Dermis blood vessel endothelial cell (primary cell): ENCODE results near the gene GSTA4. TPM values are rescaled to one million over a fixed set of nuclear protein-coding genes. Genes with fewer than 3 reads are reported as not detected.
"Not testable (repeated sequence)": the region's sequence is repeated elsewhere in the genome, so short reads cannot be mapped to it uniquely, and the experiment has no call there.

Experiments used
- DNase-seq: peaks from one replicate; pipeline ENCODE4 v3.0.0; 2010
- total RNA-seq: library from RNA; depleted of rRNA; stranded (reverse); fragments of >200 nt; gene quantifications from 2 replicates; pipeline ENCODE4 v1.2.3, GENCODE V29; 2014

The GSTA4 gene
- total RNA-seq, 1 donor from 2014 or later = 17.7 TPM

DNA sequence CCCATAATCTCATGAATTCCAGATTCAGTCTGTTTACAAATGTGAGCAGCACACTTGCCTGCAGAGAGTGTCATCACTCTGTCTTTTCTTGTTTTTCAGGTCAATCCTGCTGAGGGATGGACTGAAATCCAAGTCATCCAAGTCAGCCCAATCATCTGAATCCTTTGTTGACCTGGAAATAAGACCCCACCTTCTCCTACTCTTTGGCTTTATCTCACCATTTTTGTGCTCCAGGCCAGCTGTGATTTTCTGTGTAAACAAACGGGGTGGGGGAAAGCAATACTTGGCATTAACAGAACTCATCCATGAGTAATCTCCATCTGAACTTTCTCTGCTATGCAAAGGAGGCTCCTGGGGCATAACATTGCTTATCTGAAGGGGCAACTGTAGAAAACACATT lies 16.9 kb upstream of the GSTA4 start:
- no peak for DNase-seq

DNA sequence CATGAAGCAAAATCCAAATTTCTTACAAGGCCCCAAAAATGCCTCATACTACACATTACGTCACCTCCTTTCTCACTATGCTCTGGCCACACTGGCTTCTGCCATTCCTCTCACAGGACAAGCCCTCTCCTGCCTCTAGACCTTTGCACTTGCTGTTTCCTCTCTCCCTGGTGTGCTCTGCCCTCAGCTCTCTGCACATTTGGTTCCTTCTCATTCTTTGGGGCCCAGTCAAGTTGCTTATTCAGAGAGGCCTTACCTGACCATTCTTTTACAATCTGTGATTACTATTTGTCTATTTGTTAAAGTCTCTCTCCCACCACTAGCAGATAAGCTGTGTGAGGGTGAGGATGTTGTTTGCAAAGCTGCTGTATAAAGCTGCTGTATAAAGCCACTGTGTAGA lies 15.4 kb upstream of the GSTA4 start:
- no peak for DNase-seq

DNA sequence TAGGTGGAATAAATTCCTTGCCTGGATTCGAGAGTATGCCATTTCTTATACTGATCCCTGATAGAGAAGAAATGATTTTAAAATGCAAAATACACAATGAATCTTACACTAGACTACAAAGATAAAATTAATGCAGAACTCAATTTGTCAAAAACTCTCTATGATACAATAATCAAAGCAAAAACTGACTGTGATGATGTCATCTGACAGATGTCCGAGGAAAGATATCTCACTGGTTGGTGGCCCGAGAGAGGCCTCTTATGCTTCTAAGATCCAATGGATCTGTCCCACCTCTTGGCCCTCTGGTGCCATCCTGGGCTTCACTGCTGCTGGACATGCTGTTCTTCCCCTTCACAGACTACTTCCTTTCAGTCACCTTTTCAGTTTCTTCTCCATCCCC lies 14.4 kb upstream of the GSTA4 start:
- no peak for DNase-seq

DNA sequence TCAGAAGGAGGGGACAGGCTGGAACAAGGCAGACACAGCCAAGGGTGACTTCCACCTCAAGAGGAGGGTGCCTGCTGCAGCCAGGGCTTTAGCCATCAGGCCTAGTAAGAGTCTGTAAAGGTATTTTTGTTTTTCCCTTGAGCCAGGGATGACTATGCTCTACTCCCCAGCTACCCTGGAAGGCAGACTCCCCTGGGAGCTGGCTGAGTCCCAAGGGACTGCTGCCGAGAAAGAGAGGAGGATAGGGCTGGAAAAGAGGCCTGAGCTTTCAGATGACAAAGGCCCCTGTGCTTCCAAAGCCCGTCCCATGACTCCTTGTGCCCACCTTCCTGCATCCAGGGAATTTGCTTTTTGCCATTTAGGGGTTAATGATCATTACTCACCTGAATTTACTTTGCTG lies 14.0 kb upstream of the GSTA4 start:
- no peak for DNase-seq

DNA sequence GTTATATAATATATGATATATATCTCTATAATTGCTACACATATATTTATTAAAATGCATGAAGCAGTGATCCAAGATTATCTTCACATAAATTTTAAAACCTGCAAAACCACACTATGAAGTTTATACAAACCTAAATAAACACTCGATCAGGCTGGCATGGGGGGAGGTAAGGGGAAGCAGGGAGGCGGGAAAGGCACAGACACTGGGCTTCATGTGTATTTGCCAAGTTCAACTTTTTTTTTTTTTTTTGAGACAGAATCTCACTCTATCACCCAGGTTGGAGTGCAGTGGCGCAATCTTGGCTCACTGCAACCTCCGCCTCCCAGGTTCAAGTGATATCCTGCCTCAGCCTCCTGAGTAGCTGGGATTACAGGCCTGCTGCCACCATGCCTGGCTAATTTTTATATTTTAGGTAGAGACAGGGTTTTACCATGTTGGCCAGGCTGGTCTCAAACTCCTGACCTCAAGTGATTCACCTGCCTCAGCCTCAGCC lies 13.2 kb upstream of the GSTA4 start:
- DNase-seq = not testable (repeated sequence)

DNA sequence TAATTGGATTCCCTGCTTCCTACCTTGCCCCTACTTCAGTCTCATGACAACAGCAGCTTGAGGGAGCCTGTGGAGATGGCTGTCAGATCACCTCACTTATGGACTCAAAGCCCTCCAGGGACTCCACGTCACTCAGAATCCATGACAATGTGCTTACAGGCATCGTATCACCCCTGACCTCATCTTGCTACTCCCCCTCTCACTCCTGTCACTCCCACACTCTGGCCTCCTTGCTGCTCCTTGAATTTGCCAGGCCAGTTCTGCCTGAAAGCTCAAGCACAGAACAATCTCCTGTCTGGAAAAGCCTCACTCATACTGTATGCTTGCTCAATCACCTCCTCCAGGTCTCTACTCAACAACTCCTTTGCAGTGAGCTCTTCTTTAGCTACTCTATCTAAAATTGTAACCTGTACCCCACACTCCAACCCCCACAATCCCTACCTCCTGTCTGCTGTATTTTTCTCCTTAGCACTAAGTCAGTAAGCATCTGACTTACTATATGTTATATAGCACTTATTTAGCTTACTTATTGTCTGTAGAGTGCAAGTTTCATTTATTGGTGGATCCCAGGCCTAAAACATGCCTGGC lies 10.7 kb upstream of the GSTA4 start:
- no peak for DNase-seq

DNA sequence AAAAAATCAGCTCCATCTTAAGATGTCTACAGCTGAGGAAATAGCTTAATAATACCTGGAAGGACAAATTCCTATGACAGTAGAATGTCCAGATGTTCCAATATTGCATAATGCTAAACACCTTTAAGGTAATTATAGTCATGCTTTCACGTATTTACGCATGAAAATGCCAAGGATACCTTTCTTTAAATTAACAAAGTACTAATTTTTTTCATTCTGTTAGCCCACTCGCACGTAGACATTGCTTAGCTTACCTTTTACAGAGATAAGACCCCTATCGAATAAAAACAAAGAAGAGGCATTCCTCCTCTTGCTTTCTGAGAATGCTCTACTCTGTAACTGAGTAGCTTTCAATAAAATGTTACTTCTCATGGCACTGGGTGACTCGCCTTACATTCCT lies 4.4 kb upstream of the GSTA4 start:
- DNase-seq = no peak

DNA sequence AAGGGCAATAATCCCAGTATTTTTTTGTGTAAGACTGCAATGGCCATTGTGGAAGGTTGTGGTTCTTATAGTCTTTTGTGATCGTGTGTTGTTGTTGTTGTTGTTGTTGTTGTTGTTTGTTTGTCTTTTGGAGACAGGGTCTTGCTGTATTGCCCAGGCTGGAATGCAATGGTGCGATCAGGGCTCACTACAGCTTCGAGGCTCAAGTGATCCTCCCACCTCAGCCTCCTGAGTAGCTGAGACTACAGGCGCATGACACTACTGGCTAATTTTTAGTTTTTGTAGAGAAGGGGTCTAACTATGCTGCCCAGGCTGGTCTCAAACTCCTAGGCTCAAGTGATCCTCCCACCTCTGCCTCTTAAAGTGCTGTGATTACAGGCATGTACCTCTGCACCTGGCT lies 3.5 kb upstream of the GSTA4 start:
- no peak for DNase-seq

DNA sequence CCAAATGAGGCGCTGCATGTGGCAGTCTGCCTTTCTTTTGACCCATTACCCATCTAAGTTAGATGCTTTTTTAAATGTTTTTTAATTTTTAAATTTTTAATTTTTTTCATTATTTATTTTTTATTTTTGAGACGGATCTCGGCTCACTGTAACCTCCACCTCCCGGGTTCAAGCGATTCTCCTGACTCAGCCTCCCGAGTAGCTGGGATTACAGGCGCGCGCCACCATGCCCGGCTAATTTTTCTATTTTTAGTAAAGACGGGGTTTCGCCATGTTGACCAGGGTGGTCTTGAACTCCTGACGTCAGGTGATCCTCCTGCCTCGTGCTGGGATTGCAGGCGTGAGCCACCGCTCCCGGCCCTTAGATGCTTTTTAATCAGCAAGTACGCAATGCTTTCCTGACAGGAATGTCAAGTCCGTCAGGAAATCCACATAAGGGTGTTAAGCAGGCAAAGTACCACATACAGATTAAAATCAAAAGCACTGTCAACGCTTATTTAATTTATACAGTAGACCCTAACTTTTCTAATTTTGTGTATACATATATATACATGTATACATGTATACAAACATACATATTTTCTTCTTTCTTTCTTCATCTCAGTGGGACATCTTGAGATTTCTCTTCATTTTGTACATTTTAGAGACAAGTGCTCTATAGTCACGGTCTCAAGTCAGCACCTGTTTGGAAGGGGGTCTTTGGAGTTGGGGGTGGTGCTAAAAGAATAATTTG lies 995 bp upstream of the GSTA4 start:
- DNase-seq = peak; percentile 74

DNA sequence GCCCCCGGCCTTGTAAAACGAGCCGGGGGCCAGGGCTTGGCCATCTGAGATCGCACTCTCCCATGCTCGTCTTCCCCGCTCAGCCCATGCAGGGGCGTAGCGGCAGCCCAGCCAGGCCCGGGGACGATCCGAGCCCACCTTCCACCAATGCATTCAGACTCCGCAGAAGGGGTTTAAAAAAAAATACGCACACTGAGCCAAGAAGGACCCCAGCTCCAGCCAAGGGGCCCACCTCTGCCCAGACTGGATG lies 320 bp downstream of the GSTA4 start:
- no peak for DNase-seq

DNA sequence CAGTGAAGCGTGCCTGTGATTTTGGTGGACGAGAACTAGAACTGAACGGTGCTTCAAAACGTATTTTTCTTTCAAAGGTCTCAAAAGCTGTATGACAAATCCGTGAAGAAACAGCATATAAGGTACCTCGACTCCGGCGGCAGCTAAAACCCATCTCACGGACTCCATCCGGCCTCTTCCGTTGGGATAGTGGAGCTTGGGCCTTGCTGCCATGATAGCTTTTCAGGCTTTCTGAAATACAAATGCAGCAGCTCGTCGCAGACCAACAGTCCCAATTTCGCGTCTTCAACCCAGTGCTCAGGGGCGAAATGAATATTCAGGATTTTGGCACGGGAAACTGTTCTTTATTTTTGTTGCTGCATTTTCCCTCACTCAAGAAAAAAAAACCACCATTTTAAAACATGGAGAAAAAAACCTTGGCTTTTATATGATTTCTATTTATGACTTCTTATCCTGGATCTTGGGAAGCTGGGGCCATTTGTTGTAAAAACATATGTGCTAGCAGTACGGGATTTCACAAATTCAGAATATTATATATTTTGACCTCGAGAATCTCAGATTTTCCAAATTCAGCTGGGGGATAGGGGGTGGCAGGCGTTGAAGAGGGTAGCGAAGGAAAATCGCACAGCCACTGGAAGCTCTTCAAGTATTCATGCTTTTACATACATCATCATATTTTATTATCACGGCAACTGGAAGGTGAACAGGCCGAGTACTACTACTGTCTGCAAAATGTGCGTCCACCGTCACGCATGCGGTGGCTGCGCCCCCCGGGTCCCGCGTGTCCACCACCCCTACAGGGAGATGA lies 849 bp downstream of the GSTA4 start:
- peak; percentile 53 for DNase-seq

DNA sequence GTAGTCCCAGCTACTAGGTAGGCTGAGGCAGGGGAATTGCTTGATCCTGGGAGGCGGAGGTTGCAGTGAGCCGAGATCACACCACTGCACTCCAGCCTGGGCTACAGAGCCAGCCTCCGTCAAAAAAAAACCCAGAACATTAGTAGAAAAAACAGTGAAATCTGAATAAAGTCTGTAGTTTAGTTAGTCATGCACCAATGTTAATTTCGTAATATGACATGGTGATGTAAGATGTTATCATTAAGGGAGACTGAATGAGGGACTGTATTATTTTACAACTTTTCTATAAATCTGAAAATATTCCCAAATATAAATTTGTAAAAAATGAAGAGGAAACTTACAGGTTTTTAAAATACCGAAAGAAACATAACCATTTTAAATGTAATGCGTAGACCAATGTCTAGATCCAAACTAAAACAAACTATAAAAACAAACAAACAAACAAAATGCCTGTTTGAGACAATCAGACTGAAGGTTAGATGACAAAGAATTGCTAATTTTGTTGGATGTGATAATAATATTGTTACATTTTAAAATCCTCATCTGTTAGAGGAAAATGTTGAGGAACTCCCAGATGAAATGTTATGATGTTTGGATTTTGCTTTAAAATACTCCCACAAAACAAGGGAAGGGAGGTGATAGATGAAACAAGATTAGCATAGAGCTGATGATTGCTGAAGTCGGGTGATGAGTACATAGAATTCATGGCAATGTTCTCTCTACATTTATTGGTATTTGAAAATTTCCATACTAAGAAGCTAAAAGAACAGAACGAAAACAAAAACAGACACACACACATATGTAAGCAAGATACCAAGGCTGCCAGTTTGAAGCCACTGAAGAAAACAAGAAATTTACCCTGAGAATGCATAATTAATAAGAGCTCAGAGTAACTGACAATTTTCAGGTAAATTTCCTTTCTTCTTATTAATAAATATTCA lies 1.8 kb downstream of the GSTA4 start:
- peak; percentile 5 for DNase-seq

DNA sequence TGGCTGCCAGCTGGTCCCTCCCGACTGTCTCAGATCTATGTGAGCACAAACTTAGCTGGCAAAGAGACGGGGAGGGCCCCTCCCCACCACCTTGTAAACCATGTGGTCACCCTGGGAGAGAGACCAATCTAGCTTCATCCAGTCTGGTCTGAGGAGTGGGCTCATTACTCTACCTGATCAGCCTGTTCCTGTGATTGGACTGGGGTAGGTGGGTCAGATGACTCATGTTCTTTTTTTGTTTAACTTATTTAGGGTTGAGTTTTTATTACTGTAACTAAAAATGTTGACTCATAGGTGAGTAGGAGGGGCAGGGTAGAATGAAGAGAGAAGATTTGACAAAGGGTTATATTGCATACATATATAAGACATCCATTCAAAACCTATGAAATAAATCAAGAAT lies 4.7 kb downstream of the GSTA4 start:
- DNase-seq = no peak

DNA sequence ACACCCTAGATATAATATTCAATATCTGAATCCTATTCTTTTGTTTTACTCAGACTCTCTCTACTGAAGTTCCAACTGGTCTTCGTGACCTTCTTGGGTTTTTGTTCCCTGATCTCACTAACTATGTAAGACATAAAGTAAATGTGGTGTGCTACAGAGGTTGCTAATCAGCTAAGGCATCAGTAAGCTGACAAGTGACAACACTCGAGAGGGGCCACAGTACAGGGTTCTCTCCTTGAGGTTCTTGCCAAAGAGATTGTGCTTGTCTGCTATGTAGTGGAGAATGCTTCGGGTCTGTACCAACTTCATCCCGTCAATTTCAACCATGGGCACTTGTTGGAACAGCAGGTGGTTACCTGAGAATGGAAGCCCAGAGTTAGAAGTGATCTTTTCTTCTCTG lies 9.9 kb downstream of the GSTA4 start:
- no peak for DNase-seq

DNA sequence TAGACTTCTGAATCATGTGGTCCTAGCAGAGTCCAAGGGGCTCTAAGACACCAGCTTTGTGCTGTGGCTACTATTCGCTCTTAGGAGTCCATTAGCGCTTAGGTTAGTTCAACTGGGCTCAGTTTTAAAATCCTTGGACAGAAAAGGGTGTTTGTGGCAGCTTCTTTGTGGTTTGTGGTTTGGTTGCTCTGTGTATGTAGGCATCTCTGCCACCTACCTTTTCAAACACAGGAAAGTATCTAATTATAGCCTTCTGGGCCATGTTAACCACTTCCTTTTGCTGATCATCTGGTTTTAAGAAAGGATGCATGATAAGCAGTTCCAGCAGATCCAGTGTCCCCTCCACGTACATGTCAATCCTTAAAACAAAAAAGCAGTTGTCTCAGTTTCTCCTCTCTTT lies 10.8 kb downstream of the GSTA4 start:
- no peak for DNase-seq

DNA sequence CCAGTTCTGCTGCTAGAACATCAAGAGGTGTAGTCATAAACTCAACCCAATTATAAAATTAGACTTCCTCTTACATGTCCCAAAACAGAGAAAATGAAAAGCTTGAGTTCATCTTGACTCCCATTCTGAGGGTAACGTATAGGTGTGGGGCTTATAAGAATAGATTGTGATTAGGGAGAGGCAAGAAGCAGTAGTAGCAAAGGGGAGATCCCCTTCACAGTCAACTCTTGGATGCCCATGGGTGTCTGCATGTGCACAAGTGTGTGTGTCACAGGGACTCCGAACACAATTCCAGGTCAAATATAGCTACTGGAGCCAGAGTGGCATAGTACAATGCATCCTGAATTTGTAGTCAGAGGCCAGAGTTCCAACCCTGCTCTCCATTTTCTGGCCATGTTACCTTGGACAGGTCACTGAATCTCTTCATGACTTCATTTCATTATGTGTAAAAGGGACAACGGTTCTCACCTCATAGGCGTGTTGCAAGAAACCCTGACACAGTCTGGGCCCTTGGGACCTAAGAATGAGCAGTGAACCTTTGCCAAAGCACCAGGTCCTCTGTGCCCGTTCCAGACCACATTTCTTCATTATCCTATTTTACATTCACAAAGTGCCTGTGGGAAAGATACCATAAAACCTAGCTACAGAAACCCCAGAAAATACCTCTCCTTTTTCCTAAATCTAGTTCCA lies 11.8 kb downstream of the GSTA4 start:
- DNase-seq = no peak

DNA sequence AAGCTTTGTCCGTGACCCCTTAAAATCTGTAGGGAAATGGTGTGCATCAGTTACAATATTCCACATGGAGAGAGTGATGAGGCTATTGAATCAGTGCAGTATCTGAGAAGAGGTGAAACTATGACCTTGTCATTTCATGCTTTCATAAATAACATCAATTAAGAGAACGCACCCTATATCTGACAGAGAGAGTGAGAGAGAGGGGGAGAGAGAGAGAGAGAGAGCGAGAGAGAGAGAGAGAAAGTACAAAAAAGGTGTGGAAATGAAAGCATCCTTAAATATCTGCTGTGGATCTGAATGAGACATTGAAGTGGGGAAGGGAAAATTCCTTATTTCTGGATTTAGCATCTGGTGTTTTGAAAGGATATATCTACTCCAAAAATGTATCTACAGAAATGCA lies 12.4 kb downstream of the GSTA4 start:
- DNase-seq = no peak

DNA sequence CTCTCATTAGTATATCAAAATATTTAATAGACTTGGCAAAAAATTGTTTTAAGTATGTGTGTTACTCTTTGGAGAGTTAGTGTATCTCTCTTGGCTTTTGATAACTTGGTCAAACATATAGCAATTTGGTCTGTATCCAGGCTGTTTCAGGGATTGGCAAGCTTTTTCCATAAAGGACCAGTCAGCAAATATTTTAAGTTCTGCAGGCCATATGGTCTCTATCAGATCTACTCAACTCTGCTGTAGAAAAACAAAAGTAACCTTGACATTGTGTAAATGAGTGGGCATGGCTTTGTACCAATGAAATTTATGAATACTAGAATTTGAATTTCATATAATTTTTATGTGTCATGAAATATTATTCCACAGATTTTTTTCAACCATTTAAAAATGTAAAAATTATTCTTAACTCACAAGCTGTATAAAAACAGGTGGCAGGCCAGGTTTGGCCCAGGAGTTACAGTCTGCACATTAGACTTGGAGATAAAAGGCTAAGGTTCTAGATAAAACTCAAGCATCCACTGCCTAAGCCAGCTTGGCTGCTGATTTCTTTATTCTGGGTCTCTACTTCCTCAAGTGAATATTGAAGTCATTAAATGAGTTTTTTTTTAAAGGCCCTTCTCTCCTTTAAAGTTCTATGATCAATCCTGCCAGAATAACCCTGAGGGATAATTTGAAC lies 13.7 kb downstream of the GSTA4 start:
- DNase-seq = no peak

DNA sequence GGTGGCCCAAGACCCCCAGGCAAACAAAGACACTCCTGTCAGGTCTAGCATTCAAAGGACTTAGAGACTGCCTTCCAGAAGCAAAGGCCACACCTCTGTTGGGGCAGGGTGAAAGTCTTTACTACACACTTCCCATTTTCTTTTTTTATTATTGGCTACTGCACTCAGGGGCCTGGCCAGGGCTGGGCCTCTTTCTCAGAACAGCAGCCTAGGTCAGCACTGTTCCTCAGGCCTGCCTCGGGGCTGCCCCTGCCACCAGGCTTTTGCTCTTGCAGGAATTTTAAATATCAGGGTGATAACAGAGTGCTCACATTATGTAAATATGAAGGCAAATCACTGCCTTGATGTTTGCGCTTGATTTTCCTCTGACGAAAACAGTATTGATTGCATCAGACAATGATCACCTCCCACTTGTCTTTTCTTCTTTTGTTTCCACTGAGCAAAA lies 18.5 kb downstream of the GSTA4 start:
- DNase-seq = no peak

DNA sequence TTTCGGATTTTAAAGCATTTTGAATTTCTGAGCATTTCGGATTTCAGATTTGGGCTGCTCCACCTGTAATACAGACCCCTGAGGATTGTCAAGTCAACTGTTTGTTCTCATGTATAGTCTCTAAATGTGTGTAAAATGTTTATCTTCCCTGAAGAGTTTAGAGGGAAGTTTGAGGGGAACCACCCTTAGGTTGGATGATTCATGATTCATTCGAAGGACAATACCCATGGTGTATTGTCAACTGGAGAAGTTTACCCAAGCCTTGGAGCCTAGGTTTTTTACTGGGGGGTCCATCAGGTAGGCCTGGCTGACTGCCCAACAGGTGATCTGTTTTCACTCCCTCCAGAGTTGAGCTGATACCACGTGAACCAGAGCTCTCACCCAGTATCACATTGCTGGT lies 18.9 kb downstream of the GSTA4 start:
- DNase-seq = no peak

DNA sequence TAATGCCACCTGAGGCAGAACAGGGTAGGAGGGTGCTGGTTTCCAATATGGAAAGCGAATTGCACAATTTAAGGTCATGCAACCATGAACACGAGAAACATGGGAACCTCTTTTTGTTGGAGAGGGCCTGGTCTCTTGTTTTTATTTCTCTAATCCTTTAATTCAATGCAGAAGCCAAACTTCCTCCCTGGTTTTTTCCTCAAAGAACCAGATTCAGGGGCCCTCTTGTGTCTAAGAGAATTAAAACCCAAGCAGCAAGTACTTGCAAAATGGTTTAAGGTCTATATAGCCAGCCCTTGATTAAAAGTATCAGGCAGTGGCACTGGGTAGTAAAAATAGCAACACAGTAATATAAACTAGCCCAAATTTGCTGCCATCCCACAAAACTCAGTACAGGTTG lies 19.5 kb downstream of the GSTA4 start:
- DNase-seq = no peak

DNA sequence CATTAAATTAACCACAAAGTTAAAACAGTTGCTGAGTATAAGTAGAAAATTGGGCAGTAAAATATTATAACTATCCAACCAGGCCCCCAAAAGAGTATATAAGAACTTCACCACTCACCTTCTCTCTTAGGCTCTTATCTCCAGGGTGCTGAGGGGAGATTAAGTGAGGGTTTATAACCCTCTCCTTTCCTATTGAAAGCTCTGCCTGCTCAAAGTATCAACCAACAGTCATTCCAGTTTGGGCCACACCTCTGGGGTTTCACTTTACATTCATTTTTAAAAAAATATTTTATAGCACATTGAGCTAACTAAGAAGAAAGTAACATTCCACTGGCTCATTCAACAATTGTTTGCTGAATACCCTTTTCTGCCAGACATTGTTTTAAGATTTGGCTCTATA lies 22.1 kb downstream of the GSTA4 start:
- no peak for DNase-seq
